HAP-1 (cell line): Measurements from ENCODE around the gene HS6ST2.

ENCODE experiments used
- DNase-seq, 2 experiments: peaks; one replicate each; pipeline ENCODE4 v3.0.0-alpha.2; 2016 to 2020; ENCODE audit warnings: low spot score in 2 of 2
- H3K27me3 ChIP-seq: fragments of 250-450 bp; sonication (Bioruptor Pico); 2 replicates; pipeline ENCODE4 v1.5.1; 2020; ENCODE audit warnings: low read depth, mild to moderate bottlenecking, moderate library complexity
- H3K36me3 ChIP-seq: fragments of 250-450 bp; sonication (Bioruptor Pico); replicated peaks from 2 replicates; pipeline ENCODE4 v1.5.1; 2020; ENCODE audit warnings: mild to moderate bottlenecking
- H3K4me1 ChIP-seq: fragments of 250-450 bp; sonication (Bioruptor Pico); 2 replicates; pipeline ENCODE4 v1.5.1; 2020; ENCODE audit warnings: mild to moderate bottlenecking
- H3K4me3 ChIP-seq: fragments of 250-450 bp; sonication (Bioruptor Pico); 2 replicates; pipeline ENCODE4 v1.5.1; 2020; ENCODE audit warnings: mild to moderate bottlenecking, moderate library complexity
- H3K9me3 ChIP-seq: fragments of 250-450 bp; sonication (Bioruptor Pico); 2 replicates; pipeline ENCODE4 v1.5.1; 2020; ENCODE audit warnings: mild to moderate bottlenecking, moderate library complexity
- in situ Hi-C: fragments of 300-500 bp; cut with MboI; formaldehyde crosslinking; loops from 3 replicates; pipeline ENCODE4 v1.14.3; 2020; ENCODE audit warnings: low sequenced_read_pairs, inconsistent platforms, mixed read lengths

The HS6ST2 gene

DNA sequence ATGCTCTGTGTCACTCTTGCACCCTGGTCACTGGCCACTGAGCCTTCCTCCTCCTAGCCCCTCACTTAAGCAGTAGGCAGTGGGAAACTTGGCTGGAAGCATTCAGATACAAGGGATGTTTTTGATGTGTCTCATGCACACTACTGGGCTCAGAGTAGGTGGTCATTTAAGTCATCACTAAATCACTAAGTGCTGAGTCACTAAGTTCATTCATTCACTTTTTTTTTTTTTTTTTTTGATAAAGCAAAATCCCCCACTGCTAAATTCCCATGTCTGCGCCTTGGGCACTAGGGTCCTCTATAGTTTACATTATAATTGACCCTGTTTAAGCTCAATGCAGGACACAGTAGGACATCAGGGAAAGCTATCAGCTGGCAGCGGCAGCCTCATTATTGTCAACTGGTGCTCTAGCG, 287.2 kb downstream of the HS6ST2 start:
- DNase-seq, result no peak

DNA sequence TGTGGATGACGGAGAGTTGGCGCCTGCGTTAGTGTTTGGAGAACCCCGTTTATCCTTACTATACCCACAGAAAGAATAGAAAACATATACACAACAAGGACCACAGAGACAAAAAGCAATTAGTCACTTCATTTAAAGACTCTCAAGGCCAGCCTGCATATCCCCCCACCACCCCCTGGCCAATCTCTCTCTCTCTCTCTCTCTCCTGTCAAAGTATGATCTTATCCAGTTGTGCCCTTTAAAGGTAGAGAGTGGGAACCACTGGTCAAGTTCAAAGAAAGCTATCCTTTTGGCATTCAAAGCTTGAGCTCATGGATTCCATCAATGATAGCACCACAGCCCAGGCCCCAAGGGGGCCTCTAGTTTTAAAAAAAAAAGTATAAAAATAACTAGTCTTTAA, 289.3 kb downstream of the HS6ST2 start:
- Histone ChIP-seq H3K4me3 (no peak overlapping the region), H3K9me3 (no peaks in the 10 kb centered on the region), H3K27me3 (no peaks in the 10 kb centered on the region), H3K4me1 (no peaks in the 10 kb centered on the region), H3K36me3 (no peaks in the 10 kb centered on the region)
- in situ Hi-C loops, result no loop called here
- DNase-seq, result no peak

More for the DNA sequence above, 287.2 kb downstream of the HS6ST2 start:
- Histone ChIP-seq H3K4me3 (no peak overlapping the region), H3K9me3 (no peaks in the 10 kb centered on the region), H3K36me3 (no peaks in the 10 kb centered on the region), H3K27me3 (no peaks in the 10 kb centered on the region), H3K4me1 (no peaks in the 10 kb centered on the region)
- in situ Hi-C loops, result no loop called here

DNA sequence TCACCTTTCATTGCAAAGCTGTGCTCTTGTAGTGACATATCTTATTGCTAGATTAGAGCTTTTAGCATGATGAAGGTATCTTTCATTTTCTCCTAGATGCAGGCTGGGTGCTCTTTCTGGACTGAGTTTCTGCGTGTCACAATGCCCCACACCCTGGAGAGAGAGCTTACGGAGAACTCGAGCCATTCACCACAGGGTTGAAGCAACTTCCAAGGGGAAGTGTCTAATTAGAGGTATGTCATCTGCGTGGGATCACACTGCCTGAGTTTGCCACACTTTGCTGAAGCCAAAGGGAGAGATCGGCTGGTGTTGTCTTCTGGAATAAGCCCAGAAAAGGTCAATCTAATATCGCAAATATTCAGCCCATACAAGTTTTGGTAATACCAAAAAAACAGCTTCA, 290.3 kb downstream of the HS6ST2 start:
- in situ Hi-C loops, result no loop called here
- no peaks in the 10 kb centered on the region for H3K27me3 ChIP-seq

GRCh38 chrX:132665676-132666075, 292.8 kb downstream of the HS6ST2 start:
- Histone ChIP-seq H3K36me3 (no peaks in the 10 kb centered on the region), H3K9me3 (no peaks in the 10 kb centered on the region), H3K27me3 (no peaks in the 10 kb centered on the region), H3K4me1 (no peaks in the 10 kb centered on the region), H3K4me3 (no peak overlapping the region)
- in situ Hi-C loops, result no loop called here
- no peak for DNase-seq

More for the DNA sequence above, 290.3 kb downstream of the HS6ST2 start:
- Histone ChIP-seq H3K4me3 (no peak overlapping the region), H3K9me3 (no peaks in the 10 kb centered on the region), H3K4me1 (no peaks in the 10 kb centered on the region), H3K36me3 (no peaks in the 10 kb centered on the region)
- no peak for DNase-seq

- H3K27me3 ChIP-seq, result no peaks in the 10 kb centered on the region
- no peak overlapping the region for H3K4me3 ChIP-seq
- H3K36me3 ChIP-seq, result no peaks in the 10 kb centered on the region
- H3K4me1 ChIP-seq, result no peaks in the 10 kb centered on the region
- in situ Hi-C loops, result no loop called here
- H3K9me3 ChIP-seq, result no peaks in the 10 kb centered on the region
- DNase-seq, result no peak
Measured at GRCh38 chrX:132664273-132664672, 294.2 kb downstream of the HS6ST2 start.

DNA sequence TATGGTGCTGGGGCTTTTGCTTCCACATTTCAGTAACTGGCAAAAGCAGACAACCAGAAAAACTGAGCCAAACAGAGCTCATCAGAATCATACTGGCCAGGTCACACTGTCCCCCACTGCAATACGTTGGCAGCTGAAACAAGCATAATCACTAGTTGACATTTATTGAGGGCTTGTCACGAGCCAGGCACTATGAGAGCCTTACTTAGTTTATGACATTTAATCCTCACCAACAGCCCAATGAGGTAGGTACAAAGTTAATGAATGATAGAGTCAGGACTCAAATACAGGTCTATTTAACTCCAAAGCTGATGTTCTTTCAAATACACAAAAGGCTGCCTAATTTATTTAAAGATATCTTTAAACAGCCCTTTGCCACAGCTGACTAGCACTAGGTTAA, 295.6 kb downstream of the HS6ST2 start:
- no peaks in the 10 kb centered on the region for H3K36me3 ChIP-seq
- in situ Hi-C loops, result no loop called here
- H3K4me3 ChIP-seq, result no peak overlapping the region
- H3K4me1 ChIP-seq, result no peaks in the 10 kb centered on the region
- no peaks in the 10 kb centered on the region for H3K9me3 ChIP-seq
- no peak for DNase-seq
- H3K27me3 ChIP-seq, result no peaks in the 10 kb centered on the region

DNA sequence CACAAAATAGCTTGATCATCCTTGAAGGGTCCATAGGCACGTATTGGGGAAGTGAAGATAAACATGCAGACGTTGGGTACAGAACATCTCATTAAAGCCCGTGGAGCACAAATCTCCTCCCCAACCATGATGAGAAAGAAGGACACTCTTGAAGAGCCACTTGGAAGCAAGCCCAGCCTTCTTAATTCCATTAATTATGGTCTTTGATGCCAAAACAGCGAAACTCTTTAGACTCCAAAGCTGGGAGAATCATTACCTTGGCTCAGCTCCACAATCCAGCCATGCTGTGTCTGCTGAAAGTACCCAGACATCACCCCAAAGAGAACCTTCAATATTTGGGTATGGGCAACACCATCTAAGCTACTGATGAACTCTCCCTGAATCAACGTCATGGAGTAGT, 300.6 kb downstream of the HS6ST2 start:
- no peaks in the 10 kb centered on the region for H3K27me3 ChIP-seq
- H3K36me3 ChIP-seq, result no peaks in the 10 kb centered on the region
- no peak overlapping the region for H3K4me3 ChIP-seq
- DNase-seq, result no peak
- H3K4me1 ChIP-seq, result peaks cover 5% of the 10 kb centered on the region
- no peaks in the 10 kb centered on the region for H3K9me3 ChIP-seq
- in situ Hi-C loops, result no loop called here

DNA sequence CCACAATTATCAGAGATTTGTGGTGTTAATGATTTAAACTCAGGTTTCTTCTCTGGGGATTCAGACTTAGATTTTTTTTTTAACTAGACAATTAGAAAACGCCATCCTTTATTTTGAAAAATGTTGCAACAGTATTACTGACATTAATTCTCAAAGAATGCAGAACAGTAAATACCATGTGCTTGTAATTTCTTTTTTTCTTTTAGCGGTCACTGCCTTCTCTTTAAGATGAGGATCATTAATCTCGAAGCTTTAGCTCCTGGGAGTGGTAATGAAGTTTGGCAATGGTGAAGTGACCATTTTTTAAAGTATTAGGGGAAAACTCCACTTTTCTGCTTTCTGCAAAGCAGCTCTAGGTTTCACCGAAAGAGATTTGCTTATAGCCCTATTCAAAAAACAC, 305.6 kb downstream of the HS6ST2 start:
- H3K36me3 ChIP-seq, result no peaks in the 10 kb centered on the region
- in situ Hi-C loops, result no loop called here
- no peaks in the 10 kb centered on the region for H3K9me3 ChIP-seq
- DNase-seq, result no peak
- no peak overlapping the region for H3K4me3 ChIP-seq
- H3K4me1 ChIP-seq, result peaks cover 21% of the 10 kb centered on the region
- H3K27me3 ChIP-seq, result no peaks in the 10 kb centered on the region

DNA sequence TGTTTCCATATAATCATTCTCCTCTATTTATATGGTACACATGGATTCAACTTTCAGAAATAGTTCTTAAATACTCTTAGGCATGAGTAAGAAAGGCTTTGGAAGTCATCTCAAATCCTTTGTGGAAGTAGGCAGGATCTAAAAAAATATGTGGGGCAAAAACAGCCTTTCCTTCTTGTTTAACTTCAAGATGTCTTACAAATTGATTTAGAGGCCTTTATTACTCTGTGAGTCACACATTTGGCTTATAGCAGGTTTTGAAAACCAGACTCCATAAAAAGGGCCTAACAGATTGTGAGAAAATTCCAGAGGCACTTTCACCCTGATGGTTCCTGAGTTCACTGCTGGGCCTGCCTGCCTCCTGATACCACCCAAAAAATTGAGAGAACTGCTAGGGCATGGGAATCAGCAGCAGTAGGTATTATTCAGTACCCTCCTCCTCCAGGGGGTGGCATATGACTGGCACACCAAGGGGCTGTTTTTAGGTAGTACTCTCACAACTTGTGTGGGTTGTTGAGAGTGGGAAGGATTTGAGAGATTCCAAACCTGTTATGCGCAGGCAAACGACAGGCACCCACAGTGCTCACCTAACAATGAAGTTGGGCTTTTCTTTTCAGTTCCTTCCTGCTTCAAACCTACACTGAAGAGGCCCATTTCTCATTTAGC, 306.9 kb downstream of the HS6ST2 start:
- no peaks in the 10 kb centered on the region for H3K9me3 ChIP-seq
- peaks cover 21% of the 10 kb centered on the region for H3K4me1 ChIP-seq
- peak in 1 of 2 experiments; percentile 29 for DNase-seq
- no peaks in the 10 kb centered on the region for H3K36me3 ChIP-seq
- in situ Hi-C loops, result no loop called here
- no peaks in the 10 kb centered on the region for H3K27me3 ChIP-seq
- no peak overlapping the region for H3K4me3 ChIP-seq

GRCh38 chrX:132648895-132649294, 309.5 kb downstream of the HS6ST2 start:
- in situ Hi-C loops, result no loop called here
- DNase-seq, result no peak
- no peaks in the 10 kb centered on the region for H3K27me3 ChIP-seq
- no peaks in the 10 kb centered on the region for H3K36me3 ChIP-seq
- no peaks in the 10 kb centered on the region; the same call in 1 of the 2 replicates for H3K9me3 ChIP-seq
- H3K4me1 ChIP-seq, result peaks cover 21% of the 10 kb centered on the region
- H3K4me3 ChIP-seq, result no peak overlapping the region

DNA sequence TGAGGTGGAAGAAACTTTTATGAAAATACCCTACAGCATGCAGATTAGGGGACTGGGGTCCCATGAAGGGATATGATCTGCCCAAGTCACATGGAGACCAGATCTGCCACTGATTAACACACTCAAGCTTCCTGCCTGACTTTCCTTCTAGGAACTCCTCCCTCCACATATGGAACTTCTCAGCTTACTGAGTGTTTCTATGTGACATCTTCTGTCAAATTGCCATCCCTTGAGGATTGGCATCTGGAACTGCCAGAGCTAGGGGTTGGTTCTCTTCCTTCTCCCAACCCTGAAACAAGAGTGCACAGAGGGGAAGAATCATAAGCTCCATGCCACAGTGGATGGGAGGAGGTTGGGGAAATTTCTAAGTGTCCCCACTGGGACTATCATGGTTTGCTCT, 319.0 kb downstream of the HS6ST2 start:
- peaks cover 13% of the 10 kb centered on the region for H3K4me1 ChIP-seq
- no peaks in the 10 kb centered on the region for H3K36me3 ChIP-seq
- H3K9me3 ChIP-seq, result no peaks in the 10 kb centered on the region
- DNase-seq, result no peak
- no peaks in the 10 kb centered on the region for H3K27me3 ChIP-seq
- H3K4me3 ChIP-seq, result no peak overlapping the region
- in situ Hi-C loops, result no loop called here

DNA sequence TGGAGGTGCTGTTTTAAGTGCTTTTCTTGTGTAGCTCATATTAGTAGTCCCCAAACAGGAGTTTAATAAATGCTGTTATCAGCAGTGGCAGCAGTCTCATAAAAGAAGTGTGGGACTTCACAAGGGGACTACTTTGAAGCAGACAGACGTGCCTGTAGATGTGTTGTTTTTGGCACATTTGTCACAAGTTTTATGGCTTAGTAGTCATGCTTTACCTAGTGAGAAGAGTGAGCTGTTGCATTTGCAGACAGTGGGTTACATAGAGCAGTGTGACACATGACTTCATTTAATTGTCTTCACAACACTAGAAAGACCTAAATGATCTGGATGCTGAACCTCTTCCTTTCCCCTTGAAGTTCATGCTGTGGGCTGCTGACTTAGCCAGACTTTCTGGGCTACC, 320.1 kb downstream of the HS6ST2 start:
- no peak for DNase-seq
- Histone ChIP-seq H3K27me3 (no peaks in the 10 kb centered on the region), H3K36me3 (no peaks in the 10 kb centered on the region), H3K9me3 (no peaks in the 10 kb centered on the region), H3K4me1 (peaks cover 13% of the 10 kb centered on the region), H3K4me3 (no peak overlapping the region)
- in situ Hi-C loops, result no loop called here

GRCh38 chrX:132636080-132636479, 322.3 kb downstream of the HS6ST2 start:
- H3K4me1 ChIP-seq, result peaks cover 13% of the 10 kb centered on the region
- no peak overlapping the region for H3K4me3 ChIP-seq
- in situ Hi-C loops, result no loop called here
- H3K36me3 ChIP-seq, result no peaks in the 10 kb centered on the region
- DNase-seq, result no peak
- no peaks in the 10 kb centered on the region for H3K9me3 ChIP-seq
- H3K27me3 ChIP-seq, result no peaks in the 10 kb centered on the region

- Histone ChIP-seq H3K27me3 (no peaks in the 10 kb centered on the region), H3K36me3 (no peaks in the 10 kb centered on the region), H3K4me1 (peaks cover 12% of the 10 kb centered on the region), H3K4me3 (no peak overlapping the region), H3K9me3 (no peaks in the 10 kb centered on the region)
- in situ Hi-C loops, result no loop called here
- DNase-seq, result no peak
Measured at GRCh38 chrX:132634521-132634920, 323.9 kb downstream of the HS6ST2 start.
